Fibroblast of peridontal ligament (primary cell): ENCODE data around the gene BNIP3.
"Not testable (repeated sequence)": the region's sequence is repeated elsewhere in the genome, so short reads cannot be mapped to it uniquely, and the experiment has no call there.

Experiments
- DNase-seq: peaks from one replicate; pipeline ENCODE4 v3.0.0-alpha.2; 2010; ENCODE audit errors: extremely low read depth

BNIP3 gene

DNA sequence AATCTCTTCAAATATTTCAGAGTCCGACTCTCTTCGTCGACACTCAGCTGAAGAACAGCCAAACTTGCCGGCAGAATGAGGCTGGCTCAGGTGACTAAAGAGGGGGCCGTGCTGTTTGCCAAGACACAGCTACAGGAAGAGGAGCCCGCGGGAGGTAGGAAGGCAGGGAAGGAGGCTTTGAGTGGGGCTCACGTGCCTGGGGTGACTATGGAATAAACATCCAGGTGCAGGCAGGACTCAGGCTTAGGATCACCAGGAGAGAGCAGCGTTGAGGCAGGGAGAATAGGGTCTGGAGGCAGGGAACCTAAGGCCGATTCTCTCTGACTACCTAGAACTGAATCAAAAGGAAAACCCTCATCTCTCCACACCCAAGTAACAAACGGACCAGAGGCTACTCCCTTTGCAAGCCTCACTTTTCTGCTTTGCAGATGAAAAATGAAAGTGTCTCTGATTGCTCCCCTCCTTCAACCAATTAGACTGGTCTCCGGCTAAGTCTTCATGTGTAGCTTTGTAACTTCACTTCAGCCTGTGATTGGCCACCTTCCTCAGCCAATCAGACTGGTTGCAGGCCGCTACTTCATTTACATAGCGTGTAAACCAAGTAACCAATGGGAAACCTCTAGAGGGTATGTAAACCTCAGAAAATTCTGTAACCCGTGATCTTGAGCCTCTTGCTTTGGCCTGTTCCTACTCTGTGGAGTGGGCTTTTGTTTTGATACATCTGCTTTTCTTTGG lies 19.7 kb upstream of the BNIP3 start:
- peak; percentile 62 for DNase-seq

DNA sequence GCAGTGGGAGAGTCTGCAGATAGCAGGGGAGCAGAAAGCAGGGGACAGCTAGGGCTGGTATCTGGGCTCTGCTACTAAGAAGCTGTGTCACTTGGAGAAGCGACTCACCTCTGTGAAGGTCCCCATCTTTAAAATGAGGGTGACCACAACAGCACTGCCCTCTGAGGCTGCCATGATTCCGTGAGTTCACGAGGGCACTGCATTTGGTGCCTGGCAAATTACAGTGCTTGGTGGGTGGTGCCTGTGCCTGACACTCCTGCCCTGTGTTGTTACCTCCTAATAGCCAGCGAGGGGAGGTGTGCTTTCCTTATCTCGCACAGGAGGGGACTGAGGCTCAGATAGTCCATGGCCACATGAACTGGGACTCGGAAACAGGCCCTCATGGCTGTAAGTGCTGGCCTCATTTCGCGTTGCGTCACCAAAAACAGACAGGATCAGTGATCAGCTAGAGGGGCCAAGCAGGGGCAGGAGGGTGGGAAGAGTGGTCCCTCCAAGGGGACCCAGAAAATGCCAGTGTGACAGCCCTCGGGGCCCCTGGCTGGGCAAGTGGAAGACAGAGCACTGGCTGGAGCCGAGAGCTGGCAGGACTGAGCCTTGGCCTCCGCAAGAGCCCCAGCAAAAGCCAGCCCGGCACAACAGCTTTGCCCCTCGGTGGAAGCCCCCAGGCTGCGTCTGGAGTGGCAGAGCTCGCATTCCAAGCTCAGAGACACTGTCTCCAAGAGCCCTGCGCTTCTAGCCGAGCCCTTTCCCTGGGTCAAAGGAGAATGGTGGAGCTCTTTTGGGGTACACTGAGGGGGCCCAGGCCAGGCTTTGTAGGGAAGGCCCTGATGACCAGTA lies 17.3 kb upstream of the BNIP3 start:
- DNase-seq: no peak

DNA sequence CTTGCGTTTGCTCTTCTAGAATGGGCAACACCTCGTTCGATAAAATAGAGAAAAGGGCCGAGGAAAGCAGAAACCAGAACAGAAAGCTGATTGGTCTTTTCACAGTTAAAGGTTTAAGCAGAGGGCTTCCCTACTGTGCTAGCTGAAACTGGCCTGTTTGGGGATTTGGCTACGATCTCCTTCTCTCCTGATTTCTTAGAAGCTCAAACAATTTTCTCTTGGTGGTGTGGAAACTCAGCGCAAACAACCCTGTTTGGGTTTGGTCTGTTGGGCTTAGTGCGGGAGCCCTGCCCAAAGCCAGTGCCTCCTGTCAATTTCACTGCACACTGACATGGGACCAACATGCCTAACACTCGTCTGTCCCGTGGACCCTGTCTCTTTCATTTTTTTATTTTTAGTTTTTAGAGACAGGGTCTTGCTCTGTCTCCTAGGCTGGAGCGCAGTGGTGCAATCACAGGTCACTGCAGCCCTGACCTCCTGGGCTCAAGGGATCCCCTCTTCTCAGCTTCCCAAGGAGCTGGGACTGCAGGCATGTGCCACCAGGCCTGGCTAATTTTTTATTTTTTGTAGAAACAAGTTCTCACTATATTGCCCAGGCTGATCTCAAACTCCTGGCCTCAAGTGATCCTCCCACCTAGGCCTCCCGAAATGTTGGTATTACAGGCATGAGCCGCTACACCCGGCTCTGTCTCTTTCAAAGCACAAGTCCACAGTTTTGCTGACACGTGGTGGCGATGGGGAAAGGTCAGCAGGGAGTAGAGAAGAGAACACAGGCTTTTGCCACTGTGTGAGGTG lies 16.5 kb upstream of the BNIP3 start:
- no peak for DNase-seq

DNA sequence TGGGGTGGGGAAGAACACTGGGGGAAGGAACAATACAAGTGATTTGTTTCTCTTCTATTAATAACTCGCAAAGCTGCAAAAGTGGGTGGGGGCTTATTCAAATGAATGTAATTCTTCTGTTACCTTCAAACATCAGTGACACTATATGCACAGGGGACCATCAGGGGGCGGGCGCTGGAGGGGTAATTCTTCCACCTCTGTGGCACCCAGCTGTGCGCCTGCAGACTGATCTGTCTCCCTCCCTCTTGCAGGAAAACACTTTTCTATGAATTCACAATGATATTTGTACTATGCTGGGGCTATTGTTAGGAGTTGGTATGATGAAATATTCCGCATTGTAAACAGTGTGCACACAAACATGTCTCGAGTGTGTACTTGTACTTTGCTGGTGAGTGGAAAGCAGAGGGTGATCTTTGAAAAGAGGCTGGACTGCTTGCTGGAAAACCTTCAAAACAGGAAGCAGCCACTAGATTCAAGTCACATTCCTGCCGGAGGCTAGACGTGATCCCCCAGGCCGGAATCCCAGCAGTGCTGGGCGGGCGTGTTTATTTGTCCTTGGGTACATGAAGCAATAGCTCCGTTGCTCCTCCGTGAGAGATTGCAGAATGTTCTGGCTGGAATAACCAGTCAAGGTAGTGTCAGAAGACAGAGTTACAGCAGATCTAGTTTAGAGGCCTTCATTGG lies 15.8 kb upstream of the BNIP3 start:
- DNase-seq: peak; percentile 80

DNA sequence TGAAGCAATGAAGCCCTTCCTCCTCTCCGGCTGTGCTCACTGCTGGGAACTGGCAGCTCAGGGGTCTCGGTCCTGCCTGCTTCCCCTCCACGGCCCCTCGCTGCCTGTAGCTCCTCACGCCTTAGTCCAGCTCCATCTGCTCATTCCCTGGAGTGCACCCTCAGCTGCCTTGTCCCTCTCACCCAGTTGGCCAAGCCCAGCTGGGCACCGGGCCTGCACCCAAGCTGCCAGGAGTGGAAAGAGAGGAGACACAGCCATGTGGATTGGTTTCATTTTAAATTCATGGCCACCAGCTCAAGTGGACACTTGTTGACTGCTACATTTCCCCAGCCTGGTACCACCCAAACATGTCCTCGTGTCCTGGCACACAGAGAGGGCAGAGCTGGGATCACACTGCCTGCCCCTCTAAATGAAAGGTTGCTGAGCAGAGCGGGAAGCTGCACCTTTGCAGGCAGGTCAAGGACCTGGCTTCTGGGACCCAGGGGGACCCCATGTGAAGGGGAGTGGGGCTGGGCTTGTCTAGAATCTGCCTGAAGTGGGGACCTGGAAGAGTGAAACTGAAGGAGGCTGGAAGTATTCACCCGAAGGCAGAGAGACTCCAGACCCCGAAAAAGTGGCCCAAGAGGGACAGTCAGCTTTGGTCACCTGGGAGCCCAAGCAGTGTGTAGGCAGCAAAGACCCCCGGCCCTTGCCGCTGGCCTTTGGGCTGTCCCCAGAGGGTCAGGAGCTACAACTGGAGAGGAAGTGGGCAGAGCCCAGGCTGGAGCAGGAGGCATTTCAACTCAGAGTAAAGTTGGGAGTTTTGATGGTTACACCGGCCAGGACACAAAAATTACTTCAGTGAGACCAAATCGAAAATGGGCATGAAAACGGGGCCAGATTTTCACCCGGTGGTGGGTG lies 15.0 kb upstream of the BNIP3 start:
- DNase-seq: no peak

DNA sequence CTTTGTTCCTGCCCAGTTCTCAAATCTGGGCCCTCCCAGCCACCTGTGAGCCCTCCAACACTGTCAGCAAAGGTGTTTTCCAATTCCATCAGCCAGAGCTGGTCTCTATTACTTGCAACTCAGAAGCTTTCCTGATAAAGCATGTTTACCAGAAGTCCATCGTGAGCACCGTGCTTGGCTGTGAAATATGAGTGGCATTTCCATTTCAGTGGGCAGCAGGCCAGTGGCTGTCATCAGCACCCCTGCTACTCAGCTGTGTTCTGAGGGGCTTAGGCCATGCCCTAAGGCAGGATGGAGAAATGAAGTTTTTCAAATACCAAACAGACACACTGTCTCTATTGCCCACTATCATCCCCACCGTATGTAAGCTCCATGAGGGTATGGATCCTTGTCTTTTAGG lies 12.7 kb upstream of the BNIP3 start:
- DNase-seq: no peak

DNA sequence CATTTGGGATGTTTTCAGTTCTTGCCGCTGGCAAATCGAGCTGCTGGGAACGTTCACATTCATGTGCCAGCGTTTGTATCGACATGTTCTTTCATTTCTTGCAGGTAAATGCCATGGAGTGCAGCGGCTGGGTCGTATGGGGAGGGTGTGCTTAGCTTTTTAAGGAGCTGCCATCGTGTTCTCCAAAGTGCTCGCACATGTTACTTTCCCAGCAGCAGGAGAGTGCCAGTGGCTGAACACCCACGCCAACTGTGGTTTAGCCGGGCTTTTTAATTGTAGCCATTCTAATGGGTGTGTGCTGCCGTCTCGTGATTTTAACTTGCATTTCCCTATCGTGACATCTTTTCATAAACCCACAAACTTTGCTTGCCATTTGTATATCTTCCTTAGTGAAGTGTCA lies 11.6 kb upstream of the BNIP3 start:
- DNase-seq: no peak

DNA sequence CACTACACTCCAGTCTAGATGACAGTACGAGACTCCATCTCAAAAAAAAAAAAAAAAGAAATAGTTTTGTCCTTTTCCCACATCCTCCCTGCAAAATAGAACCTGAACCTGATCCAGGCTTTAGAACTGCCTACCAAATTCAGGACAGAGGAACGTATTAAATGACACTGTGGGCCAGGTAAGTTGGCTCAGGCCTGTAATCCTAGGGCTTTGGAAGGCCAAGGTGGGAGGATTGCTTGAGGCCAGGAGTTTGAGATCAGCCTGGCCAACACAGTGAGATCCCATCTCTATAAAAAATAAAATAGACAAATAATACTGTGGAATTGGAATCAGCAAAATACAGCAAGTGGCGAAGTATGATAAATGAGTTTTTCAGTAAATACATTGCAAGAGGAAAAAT lies 10.0 kb upstream of the BNIP3 start:
- no peak for DNase-seq

DNA sequence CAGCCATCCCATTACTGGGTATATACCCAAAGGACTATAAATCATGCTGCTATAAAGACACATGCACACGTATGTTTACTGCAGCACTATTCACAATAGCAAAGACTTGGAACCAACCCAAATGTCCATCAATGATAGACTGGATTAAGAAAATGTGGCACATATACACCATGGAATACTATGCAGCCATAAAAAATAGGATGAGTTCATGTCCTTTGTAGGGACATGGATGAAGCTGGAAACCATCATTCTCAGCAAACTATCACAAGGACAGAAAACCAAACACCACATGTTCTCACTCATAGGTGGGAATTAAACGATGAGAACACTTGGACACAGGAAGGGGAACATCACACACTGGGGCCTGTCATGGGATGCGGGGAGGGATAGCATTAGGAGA lies 6.1 kb upstream of the BNIP3 start:
- not testable (repeated sequence) for DNase-seq

DNA sequence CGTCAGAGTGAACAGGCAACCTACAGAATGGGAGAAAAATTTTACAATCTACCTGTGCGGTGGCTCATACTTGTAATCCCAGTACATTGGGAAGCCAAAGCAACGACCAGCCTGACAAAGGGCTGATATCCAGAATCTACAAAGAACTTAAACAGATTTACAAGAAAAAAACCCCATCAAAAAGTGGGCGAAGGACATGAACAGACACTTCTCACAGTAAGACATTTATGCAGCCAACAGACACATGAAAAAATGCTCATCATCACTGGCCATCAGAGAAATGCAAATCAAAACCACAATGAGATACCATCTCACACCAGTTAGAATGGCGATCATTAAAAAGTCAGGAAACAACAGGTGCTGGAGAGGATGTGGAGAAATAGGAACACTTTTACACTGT lies 5.6 kb upstream of the BNIP3 start:
- not testable (repeated sequence) for DNase-seq

DNA sequence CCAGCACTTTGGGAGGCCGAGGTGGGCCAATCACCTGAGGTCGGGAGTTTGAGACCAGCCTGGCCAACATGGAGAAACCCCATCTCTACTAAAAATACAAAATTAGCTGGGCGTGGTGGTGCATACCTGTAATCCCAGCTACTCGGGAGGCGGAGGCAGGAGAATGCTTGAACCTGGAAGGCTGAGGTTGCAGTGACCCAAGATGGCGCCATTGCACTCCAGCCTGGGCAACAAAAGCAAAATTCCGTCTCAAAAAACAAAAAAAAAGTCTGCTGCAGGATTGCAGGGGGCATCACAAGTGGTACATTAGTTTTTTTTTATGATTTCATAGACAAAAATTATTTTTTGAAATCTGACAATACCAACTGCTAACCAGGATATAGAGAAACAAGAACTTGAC lies 5.1 kb upstream of the BNIP3 start:
- DNase-seq: not testable (repeated sequence)

DNA sequence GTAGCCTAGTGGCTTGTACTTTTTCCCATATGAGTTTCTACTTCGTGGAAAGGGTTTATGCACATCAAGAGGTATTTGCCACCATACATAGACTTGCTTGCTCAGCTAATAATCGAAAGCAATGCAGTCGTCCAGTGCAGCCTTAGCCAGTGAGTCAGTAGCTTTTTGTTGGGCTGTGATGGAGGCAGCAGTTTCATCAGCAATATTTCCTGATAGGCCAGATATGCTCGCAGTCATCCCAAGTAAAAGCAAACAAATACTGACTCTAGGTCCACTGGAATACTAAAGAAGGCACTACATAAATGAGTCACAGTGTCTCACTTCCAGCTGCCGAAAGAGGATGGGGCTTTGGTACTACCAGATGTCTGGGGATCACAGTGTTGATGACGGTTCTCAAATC lies 2.1 kb upstream of the BNIP3 start:
- DNase-seq: peak; percentile 92

DNA sequence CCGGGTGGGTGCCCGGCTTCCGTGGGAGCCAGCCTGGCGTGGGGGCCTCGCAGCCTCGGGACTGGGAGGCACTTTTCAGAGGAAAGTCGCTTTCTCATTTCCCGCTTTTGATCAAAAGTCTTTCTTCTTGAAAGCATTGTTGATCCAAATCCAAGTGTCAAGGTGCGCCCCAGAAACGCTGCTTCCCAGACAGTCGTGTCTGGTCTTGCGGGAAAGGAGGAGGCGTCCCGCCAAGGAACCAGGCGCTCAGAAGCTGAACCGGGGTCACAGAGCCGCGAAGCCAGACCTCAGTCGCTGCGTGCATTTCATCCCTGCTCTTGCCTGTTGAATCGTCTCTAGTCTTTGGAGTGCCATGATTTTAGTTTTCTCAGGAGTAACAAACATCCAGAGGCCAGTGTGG lies 1.1 kb upstream of the BNIP3 start:
- no peak for DNase-seq

DNA sequence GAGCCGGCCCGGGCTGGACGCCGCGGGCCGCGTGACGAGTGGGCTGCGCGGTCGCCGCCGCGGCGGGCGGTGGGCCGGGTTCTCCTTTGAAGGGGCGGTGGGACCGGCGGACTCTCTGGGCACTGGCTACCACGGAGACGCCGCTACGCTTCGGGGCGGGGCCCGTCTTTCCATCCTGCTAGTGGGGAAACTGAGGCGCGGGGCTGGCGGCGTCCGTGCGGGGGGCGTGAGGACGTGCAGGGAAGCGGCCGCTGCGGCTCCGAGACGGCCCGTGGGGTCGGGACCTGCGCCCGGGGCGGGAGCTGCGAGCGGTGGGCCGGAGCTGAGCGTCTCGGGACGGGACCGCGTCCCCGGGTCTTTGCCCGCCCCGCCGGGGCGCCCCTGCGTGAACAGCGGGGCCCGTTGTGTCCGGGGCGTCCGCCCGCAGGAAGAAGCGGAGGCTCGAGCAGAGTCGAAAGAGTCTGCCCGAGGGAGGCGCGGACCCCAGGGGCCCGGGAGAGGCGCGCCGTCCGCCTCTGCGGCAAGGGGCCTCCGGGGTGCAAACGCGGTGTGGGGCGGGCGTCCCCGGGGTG lies 548 bp upstream of the BNIP3 start:
- no peak for DNase-seq

DNA sequence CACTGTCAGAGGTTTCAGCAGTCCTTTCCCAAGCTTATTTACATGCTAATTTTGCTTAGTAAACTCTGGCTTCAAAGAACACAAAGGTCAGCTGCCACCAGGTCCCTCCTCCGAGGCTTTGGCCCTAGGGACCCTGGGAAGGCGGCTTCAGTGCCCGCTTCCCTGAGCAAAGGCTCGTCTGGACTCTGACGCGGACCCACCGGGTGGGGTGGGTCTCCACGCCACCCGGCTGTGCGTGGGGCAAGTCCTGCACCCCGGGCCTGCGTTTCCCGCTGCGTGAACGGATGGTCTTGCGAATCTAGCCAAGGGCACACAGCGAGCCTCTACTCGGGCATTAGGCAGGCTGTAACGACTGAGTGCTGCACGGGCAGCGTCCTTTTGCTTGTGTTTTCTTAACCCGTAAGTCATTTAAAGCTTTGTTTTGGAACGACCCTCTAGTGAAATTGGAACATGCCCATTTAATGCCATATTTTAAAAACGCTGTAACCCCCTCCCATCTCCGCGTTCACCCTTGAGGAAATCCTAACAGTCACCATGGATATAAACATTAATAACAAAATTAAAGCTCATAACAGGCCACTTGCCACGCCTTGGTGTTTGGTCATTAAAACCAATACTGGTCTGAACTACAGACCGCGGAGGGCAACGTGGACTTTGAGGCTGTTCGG lies 828 bp downstream of the BNIP3 start:
- peak; percentile 19 for DNase-seq

DNA sequence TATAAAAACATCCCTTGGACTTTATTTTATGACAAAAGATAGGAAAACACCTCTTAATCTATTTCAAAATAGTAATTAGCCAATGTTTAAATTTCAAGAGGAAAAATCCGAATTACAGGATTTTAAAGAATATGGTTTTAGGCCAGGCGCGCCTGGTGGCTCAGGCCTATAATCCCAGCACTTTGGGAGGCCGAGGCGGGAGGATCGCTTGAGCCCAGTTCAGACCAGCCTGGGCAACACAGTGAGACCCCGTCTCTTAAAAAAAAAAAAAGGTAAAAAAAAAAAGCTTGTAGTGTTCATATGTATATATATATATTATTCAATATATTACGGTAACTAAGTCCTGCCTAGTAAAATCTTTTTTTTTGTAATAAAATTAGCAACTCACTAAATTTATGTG lies 1.4 kb downstream of the BNIP3 start:
- DNase-seq: no peak

DNA sequence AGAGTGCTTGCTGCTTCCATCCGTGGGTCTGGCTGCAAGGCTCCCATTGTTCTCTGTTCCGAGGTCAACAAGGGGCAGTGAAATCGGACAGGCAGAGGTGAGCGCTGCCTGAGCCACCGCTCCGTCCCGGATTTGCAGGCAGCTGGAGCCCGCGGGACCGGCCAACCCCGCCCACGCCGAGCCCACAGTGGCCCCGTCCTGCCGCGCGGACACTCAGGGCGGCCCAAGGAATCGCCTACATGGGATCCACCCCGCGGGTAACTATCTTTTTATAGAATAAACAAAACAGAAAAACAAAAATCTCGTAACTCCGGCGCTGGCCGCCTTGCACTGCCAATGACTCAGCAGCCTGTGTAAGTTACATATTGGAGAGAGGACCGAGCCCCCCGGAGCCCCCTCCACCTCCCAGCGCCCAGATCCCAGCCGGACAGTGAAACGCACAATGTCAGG lies 1.9 kb downstream of the BNIP3 start:
- DNase-seq: peak; percentile 33

DNA sequence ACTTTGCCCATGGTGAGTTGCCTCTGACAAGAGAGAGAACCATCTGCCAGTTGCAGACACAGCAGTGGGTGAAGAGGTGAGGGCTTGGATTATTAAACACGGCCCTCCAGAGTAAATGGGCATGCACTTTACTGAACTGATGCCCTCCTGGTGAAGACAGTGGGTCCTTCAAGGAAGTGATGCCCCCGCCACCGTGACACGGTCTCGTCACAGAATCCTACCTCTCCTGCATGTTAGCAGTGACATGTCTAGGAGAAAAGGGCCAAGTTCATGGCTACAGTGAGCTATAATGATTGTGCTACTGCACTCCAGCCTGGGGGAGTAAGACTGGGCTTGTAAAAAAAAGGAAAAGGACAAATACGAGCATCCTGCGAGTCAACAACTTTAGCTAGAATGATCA lies 2.4 kb downstream of the BNIP3 start:
- DNase-seq: no peak

DNA sequence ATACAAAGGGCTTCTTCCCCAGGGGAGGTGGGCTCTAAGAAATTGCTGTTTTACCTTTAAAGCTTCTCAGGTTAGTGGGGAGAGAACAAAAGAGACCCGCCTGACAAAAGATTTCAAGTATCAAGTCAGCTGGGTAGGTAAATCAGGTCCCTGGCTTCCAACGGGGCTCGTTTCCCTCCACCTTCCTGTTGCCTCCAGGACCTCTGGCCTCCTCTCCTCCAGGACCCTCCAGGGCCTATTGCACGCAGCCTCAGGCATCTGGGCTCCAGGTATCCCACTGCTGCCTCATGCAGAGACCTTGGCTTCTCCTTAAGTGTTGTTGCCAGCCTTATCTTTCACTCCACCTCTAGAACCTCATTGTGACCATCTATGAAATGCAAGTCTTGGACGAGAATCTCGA lies 2.9 kb downstream of the BNIP3 start:
- no peak for DNase-seq

DNA sequence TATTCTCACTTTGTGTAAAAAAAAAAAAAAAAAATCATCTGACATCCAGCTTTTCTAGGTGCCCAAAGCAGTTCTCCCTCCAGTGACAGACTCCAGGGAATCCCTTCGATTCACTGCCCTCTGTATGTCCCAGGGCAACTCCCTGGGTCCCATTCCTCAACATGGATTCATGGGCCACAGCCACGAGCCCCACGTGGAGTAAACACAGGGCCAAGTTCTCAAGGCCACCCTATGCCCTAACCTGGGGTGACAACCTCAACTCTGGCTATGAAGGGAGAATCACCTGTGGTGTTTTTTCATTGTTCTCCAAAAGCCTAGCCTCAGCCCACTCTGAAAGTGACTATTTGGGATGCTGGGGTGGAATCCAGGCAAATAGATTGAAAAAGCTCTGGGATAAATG lies 3.4 kb downstream of the BNIP3 start:
- no peak for DNase-seq
